SK-N-SH treated with all-trans-retinoic acid at 6 μM for 48 hours (cell line): Measurements from ENCODE around the gene SMC4.

ENCODE experiments used
- ARNTL ChIP-seq: fragments of 450-650 bp; formaldehyde crosslinking; IDR thresholded peaks from 2 replicates; pipeline ENCODE4 v1.5.0; 2020; ENCODE audit warnings: low read depth, mild to moderate bottlenecking, moderate library complexity, borderline replicate concordance
- CREB5 ChIP-seq: fragments of 250-450 bp; sonication (Bioruptor Pico); IDR thresholded peaks from 2 replicates; pipeline ENCODE4 v1.5.1; 2020; ENCODE audit warnings: low read depth, mild to moderate bottlenecking, moderate library complexity
- CSDC2 ChIP-seq: fragments of 250-450 bp; sonication (Bioruptor Pico); IDR thresholded peaks from 2 replicates; pipeline ENCODE4 v1.5.0; 2020; ENCODE audit warnings: mild to moderate bottlenecking, moderate library complexity
- ESRRG ChIP-seq: fragments of 250-450 bp; sonication (Bioruptor Pico); IDR thresholded peaks from 2 replicates; pipeline ENCODE4 v1.6.1; 2021; ENCODE audit warnings: mild to moderate bottlenecking
- GLIS3 ChIP-seq: fragments of 250-450 bp; sonication (Bioruptor Pico); IDR thresholded peaks from 2 replicates; pipeline ENCODE4 v1.5.0; 2020; ENCODE audit warnings: mild to moderate bottlenecking, moderate library complexity
- ISL1 ChIP-seq: fragments of 250-450 bp; sonication (Bioruptor Pico); IDR thresholded peaks from 2 replicates; pipeline ENCODE4 v2.1.2; 2022; ENCODE audit warnings: mild to moderate bottlenecking, moderate library complexity
- PATZ1 ChIP-seq: fragments of 250-450 bp; sonication (Bioruptor Pico); IDR thresholded peaks from 2 replicates; pipeline ENCODE4 v1.8.0; 2020; ENCODE audit warnings: mild to moderate bottlenecking, moderate library complexity, borderline replicate concordance
- RARB ChIP-seq: fragments of 250-450 bp; sonication (Bioruptor Pico); IDR thresholded peaks from 2 replicates; pipeline ENCODE4 v1.8.0; 2021; ENCODE audit warnings: mild to moderate bottlenecking, moderate library complexity
- SNAI2 ChIP-seq: fragments of 250-450 bp; sonication (Bioruptor Pico); IDR thresholded peaks from 2 replicates; pipeline ENCODE4 v1.5.0; 2020; ENCODE audit warnings: mild to moderate bottlenecking, moderate library complexity
- TCF4 ChIP-seq: fragments of 250-450 bp; sonication (Bioruptor Pico); IDR thresholded peaks from 2 replicates; pipeline ENCODE4 v1.8.0; 2021; ENCODE audit warnings: mild to moderate bottlenecking, moderate library complexity, borderline replicate concordance
- ZC3H10 ChIP-seq: fragments of 250-450 bp; sonication (Bioruptor Pico); IDR thresholded peaks from 2 replicates; pipeline ENCODE4 v1.5.1; 2021; ENCODE audit warnings: mild to moderate bottlenecking, moderate library complexity
- ZFP3 ChIP-seq: fragments of 250-450 bp; sonication (Bioruptor Pico); IDR thresholded peaks from 2 replicates; pipeline ENCODE4 v1.5.0; 2020; ENCODE audit warnings: mild to moderate bottlenecking, moderate library complexity
- ZFP30 ChIP-seq: fragments of 450-650 bp; formaldehyde crosslinking; IDR thresholded peaks from 2 replicates; pipeline ENCODE4 v1.5.0; 2022; ENCODE audit warnings: mild to moderate bottlenecking, moderate library complexity
- TF ChIP-seq, protein P1 (sequence below): fragments of 250-450 bp; sonication (Bioruptor Pico); IDR thresholded peaks from 2 replicates; pipeline ENCODE4 v1.8.0; 2021; ENCODE audit warnings: low read depth, mild to moderate bottlenecking, moderate library complexity, borderline replicate concordance

- no peak for TF ChIP-seq TCF4
- TF ChIP-seq ZC3H10 (CRISPR knock-in tag), result no peak
- TF ChIP-seq ZFP3 (CRISPR knock-in tag), result no peak
- no peak for TF ChIP-seq ISL1 (CRISPR knock-in tag)
- no peak for TF ChIP-seq ZFP30 (CRISPR knock-in tag)
- TF ChIP-seq, protein P1, sequence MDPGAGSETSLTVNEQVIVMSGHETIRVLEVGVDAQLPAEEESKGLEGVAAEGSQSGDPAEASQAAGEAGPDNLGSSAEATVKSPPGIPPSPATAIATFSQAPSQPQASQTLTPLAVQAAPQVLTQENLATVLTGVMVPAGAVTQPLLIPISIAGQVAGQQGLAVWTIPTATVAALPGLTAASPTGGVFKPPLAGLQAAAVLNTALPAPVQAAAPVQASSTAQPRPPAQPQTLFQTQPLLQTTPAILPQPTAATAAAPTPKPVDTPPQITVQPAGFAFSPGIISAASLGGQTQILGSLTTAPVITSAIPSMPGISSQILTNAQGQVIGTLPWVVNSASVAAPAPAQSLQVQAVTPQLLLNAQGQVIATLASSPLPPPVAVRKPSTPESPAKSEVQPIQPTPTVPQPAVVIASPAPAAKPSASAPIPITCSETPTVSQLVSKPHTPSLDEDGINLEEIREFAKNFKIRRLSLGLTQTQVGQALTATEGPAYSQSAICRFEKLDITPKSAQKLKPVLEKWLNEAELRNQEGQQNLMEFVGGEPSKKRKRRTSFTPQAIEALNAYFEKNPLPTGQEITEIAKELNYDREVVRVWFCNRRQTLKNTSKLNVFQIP (CRISPR knock-in tag), result no peak
- no peak for TF ChIP-seq ARNTL (CRISPR knock-in tag)
- no peak for TF ChIP-seq SNAI2 (CRISPR knock-in tag)
- TF ChIP-seq PATZ1 (CRISPR knock-in tag), result no peak
- no peak for TF ChIP-seq CSDC2
- TF ChIP-seq ESRRG (CRISPR knock-in tag), result no peak
- no peak for TF ChIP-seq RARB (CRISPR knock-in tag)
- no peak for TF ChIP-seq GLIS3 (CRISPR knock-in tag)
- no peak for TF ChIP-seq CREB5 (CRISPR knock-in tag)
Measured at GRCh38 chr3:160454995-160455394, 55.5 kb downstream of the SMC4 start.
